LNCaP clone FGC (cell line): ENCODE measurements around the gene N4BP2L1.

Source experiments
- DNase-seq: peaks from one replicate; pipeline ENCODE4 v3.0.0-alpha.2; 2011; ENCODE audit warnings: low read depth
- H3K4me3 ChIP-seq: 2 replicates; pipeline ENCODE4 v1.5.1; 2011; ENCODE audit warnings: mild to moderate bottlenecking, low read depth, low read length, control low read depth
- CTCF ChIP-seq: IDR thresholded peaks from 2 replicates; pipeline ENCODE4 v1.5.1; 2012; ENCODE audit warnings: mild to moderate bottlenecking; ENCODE audit not compliant: control insufficient read depth, insufficient read depth; ENCODE audit errors: extremely low read depth

N4BP2L1 gene

GRCh38 chr13:32427852-32428580 lies at the start of gene N4BP2L1:
TSS of gene N4BP2L1 (minus strand) at chr13:32428130. CDS start at chr13:32428082, 48 bp downstream.
- H3K4me3 ChIP-seq = no peak within 1 kb of the TSS
- no peak for TF ChIP-seq CTCF
- no peak for DNase-seq

DNA sequence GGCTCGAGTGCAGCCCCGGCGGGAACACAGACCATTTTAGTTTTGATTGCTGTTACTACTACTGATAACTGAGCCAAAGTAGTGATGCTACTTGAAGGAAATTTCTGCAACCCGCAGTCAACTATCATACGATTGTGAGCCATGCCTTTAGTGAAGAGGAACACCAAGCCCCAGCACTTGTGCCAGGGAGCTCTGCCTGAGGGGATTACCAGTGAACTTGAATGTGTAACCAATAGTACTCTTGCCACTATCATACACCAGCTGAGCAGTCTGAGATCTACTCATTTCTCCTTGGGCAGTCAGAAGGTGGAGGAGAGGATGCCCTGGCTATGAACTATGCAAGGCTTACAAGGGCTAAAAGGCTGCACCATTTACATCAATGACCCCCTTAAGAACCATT lies 49.0 kb upstream of the N4BP2L1 start:
- TF ChIP-seq CTCF = no peak
- no peak for DNase-seq
- H3K4me3 ChIP-seq = no peak overlapping the region

- DNase-seq = peak; percentile 52
- H3K4me3 ChIP-seq = no peak overlapping the region
- no peak for TF ChIP-seq CTCF
Observed at GRCh38 chr13:32476021-32476731, 48.2 kb upstream of the N4BP2L1 start.

DNA sequence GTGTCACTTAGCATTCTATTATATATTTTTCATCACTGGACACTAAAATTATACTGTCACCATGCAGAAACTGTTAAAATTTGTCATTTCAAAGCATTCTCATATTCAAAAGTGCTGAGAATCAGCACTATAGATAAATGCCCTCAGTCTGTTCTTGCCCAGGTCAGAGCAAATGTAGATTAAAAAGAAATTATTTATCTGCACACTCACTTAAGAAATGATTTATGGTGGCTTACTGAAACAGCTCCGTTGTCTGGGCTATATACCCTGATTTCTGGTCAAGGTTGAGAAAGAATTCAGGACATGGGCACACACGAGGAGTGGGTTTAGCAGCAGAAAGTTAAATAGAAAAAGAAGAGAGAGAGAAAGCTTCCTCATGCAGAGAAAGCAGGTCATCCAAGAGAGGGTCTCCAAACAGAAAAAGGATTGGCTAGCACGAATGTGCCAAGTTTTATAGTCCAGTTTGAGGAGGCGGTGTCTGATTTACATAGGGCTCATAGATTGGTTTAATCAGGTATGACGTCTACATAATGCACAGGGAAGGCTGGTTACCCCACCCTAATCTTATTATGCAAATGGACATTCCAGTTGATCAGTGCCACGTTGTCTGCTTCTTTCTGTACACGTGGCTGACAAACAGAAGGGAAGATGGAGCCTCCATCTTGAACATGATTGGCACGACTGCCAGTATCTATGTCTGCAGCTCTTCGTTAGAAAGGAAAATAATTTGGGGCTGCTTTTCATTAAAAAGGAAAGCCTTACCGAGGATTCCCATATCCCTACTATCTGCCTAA lies 47.3 kb upstream of the N4BP2L1 start:
- no peak overlapping the region for H3K4me3 ChIP-seq
- no peak for TF ChIP-seq CTCF
- no peak for DNase-seq

- DNase-seq = no peak
- no peak for TF ChIP-seq CTCF
- H3K4me3 ChIP-seq = no peak overlapping the region
Observed at GRCh38 chr13:32473650-32474049, 45.7 kb upstream of the N4BP2L1 start.

DNA sequence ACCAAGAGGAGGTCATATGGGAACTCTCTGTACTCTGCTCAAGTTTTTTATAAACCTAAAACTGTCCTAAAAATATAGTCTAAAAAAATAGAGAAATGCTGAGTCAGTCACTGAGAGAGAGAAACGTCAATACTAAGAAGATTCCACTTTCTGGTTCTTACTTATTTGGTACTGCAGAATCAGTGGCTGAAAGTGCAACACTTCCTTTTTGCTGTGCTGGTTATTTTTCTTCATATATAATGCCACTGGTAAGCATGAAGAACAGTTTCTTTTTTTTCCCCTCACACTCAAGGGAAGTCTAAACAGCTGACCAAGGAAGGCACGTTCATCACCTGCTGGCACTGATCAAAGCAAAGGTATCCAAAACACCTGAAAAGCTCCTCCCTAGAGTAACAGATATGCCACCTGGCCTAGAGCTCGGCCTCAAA lies 44.3 kb upstream of the N4BP2L1 start:
- no peak for DNase-seq
- TF ChIP-seq CTCF = no peak
- no peak overlapping the region for H3K4me3 ChIP-seq
